ENCODE measurements around the gene TMEM150B.

DNA sequence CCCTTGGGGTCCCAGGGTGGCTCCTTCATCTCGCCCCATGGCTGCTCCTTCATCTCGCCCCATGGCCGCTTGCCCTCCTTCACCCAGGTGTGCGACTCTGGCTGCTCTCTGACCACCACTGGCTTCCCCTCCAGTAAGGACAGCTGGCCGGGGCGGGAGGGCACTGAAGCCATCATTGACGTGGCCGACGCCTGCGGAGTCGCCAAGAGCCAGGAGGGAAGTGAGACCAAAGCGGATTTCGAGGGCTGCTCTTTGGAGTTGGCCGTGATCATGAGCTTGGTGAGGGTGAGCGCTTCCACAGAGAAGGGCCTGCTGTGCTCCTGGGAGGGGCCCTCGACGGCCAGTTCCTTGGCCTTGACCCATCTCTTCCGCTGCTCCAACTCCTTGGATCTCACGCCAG is 33.4 kb upstream of the TMEM150B start:
- no peak for TF ChIP-seq POLR2AphosphoS5 (IDR thresholded peaks at IDR 0.05; ENCODE audit: borderline replicate concordance, low read depth, low read length)
- no peak for TF ChIP-seq EZH2 (IDR thresholded peaks at IDR 0.05)
- TF ChIP-seq FOXP2 (optimal IDR thresholded peaks at IDR 0.05; ENCODE audit: control extremely low read depth, extremely low read length, insufficient read depth) = no peak
